GM12892 (cell line): ENCODE measurements around the gene ARHGEF33.

ENCODE experiments used
- POLR2A ChIP-seq: IDR thresholded peaks from 2 replicates; pipeline ENCODE4 v1.6.1; 2011; ENCODE audit warnings: low read depth, low read length, control low read depth
- POLR2AphosphoS5 ChIP-seq: IDR thresholded peaks from 2 replicates; pipeline ENCODE4 v1.6.1; 2011; ENCODE audit warnings: low read depth, low read length, control low read depth
- TAF1 ChIP-seq: IDR thresholded peaks from 2 replicates; pipeline ENCODE4 v1.6.1; 2011; ENCODE audit warnings: low read depth, mild to moderate bottlenecking, control low read depth, low read length, borderline replicate concordance

- TF ChIP-seq TAF1 (no peak), POLR2A (no peak), POLR2AphosphoS5 (no peak)
Observed at GRCh38 chr2:38991899-38992298, 102.2 kb downstream of the ARHGEF33 start.
